Fibroblast of the aortic adventitia (primary cell): ENCODE measurements around the gene SYNCRIP. TPM values are rescaled to one million over a fixed set of nuclear protein-coding genes. Genes with fewer than 3 reads are reported as not detected.

ENCODE experiments used
- DNase-seq: peaks from one replicate; pipeline ENCODE4 v3.0.0-alpha.2; 2010; ENCODE audit warnings: low read depth
- H3K4me3 ChIP-seq: 2 replicates; pipeline ENCODE4 v1.5.1; 2011; ENCODE audit warnings: low read depth, mild to moderate bottlenecking, control low read depth, low read length, moderate library complexity
- total RNA-seq: library from RNA; depleted of rRNA; stranded (reverse); fragments of >200 nt; gene quantifications from 2 replicates; pipeline ENCODE4 v1.2.3, GENCODE V29; 2012; ENCODE audit warnings: low replicate concordance
- TF ChIP-seq, protein P1 (sequence below): IDR thresholded peaks from 2 replicates; pipeline ENCODE4 v1.5.1; 2011; ENCODE audit warnings: mild to moderate bottlenecking, low read length, control low read depth, inconsistent platforms; ENCODE audit not compliant: insufficient read depth

SYNCRIP gene
- total RNA-seq, 1 donor: 90.5 TPM

DNA sequence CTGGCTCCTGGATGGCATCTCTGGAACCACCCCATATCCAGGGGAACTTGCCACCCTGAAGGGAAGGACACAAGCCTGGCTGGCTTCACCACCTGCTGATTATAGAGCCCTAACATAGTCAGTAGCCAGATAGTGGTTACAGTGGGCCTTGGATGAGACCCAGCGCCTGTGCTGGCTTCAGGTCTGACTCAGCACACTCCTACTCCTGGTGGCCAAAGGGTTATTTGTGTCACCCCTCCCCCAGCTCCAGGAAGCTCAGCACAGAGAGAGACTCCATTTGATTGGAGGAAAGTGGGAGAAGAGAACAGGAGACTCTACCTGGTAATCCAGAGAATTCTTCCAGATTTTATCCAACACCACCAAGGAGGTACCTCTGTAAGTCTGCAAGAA is 61.8 kb downstream of the SYNCRIP start:
- DNase-seq: peak; percentile 45
- no peak overlapping the region for H3K4me3 ChIP-seq
- TF ChIP-seq, protein P1, sequence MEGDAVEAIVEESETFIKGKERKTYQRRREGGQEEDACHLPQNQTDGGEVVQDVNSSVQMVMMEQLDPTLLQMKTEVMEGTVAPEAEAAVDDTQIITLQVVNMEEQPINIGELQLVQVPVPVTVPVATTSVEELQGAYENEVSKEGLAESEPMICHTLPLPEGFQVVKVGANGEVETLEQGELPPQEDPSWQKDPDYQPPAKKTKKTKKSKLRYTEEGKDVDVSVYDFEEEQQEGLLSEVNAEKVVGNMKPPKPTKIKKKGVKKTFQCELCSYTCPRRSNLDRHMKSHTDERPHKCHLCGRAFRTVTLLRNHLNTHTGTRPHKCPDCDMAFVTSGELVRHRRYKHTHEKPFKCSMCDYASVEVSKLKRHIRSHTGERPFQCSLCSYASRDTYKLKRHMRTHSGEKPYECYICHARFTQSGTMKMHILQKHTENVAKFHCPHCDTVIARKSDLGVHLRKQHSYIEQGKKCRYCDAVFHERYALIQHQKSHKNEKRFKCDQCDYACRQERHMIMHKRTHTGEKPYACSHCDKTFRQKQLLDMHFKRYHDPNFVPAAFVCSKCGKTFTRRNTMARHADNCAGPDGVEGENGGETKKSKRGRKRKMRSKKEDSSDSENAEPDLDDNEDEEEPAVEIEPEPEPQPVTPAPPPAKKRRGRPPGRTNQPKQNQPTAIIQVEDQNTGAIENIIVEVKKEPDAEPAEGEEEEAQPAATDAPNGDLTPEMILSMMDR: no peak

DNA sequence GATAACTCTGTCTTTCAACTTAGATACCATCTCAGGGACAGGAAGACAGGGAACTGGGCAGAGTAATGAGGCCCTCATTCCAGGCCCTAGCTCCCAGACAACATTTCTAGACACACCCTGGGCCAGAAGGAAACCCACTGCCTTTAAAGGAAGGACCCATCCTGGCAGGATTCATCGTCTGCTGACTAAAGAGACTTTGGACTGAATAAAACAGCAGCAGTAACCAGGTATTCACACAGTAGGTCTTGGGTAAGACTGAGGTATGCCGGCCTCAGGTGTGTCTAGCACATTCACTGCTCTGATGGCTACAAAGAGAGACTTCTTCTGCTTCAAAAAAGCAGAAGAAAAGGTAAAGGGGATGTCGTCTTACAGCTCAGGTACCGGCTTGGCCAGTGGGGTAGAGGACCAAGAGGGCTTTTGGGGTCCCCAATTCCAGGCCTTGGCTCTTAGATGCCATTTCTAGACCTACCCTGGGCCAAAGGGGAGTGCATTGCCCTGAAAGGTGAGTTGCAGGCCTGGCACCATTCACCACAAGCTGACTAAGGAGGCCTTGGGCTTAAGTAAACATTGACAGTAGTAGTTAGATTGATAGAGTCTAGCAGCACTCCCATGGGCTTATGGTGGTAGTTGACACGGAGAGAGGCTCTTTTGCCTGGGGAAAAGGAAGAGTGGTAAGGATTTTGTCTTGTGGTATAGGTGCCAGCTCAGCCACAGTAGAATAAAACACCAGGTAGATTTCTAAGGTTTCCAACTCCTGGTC is 62.4 kb downstream of the SYNCRIP start:
- DNase-seq: no peak

DNA sequence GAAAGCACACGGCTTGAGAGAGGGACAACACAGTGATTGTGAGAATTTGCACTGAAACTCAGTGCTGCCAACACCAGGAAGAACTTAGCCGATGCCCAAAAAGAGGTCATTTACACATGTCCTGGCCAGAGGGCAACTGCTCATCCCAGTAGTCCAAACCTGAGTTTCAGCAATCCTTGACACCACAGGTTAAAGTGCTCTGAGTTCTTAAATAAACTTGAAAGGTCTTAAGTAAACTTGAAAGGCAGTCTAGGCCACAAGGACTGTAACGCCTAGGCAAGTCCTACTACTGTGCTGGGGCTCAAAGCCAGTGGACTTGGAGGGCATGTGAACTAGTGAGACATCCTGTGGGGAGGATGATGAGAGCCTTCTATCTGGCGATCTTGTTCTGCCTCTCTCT is 63.1 kb downstream of the SYNCRIP start:
- no peak for DNase-seq
- TF ChIP-seq, protein P1: no peak
- no peak overlapping the region for H3K4me3 ChIP-seq

More for the DNA sequence above, 62.4 kb downstream of the SYNCRIP start:
- TF ChIP-seq, protein P1: no peak
- no peak overlapping the region for H3K4me3 ChIP-seq

DNA sequence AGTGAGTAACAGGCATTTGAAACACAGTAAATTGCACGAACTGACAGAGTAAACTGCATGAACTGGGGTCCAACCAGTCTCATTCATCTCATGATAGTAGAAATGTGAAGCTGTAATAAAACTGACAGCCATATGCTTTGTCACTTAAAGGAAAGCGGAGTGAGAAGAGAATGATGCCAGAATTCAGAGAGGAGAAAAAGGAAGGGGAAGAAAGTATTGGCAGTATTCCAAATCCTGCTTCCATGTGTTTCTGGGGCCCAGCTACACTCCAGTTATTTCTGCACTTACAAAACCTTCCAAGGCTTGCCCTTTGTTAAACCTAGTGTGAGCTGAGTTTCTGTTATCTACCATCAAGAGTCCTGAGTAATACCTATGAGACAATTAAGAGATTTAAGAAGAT is 66.2 kb downstream of the SYNCRIP start:
- no peak for DNase-seq
- H3K4me3 ChIP-seq: no peak overlapping the region
- TF ChIP-seq, protein P1: no peak

DNA sequence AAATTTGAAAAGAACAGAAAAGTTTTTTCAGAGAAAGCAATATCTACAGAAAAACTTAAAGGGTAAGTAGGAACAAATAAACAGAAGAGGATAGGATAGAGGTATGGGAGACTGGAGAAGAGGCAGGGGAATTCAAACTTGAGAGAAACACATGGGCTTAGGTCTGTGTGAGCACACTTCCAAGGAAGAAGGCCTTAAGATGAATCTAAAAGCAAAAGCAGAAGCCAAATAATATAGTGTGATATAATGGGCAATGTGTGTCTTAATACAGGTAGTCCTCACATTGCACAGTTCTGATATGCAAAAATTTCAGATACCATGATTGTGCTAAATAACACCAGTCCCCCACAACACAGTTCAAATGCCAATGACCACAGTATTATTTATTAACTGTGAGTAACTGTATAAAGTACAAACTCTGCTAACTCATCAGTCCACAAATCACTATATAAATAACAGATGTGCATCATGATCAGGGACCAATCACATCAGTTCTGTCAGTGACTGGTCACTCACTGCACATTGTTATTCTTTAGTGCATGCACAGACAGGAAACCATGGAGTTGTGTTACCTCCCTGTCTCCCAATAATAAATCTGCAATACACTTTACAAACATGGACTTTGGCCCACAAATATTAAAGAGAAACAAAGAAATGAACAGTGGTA is 67.6 kb downstream of the SYNCRIP start:
- peak; percentile 31 for DNase-seq
- TF ChIP-seq, protein P1: no peak
- no peak overlapping the region for H3K4me3 ChIP-seq

DNA sequence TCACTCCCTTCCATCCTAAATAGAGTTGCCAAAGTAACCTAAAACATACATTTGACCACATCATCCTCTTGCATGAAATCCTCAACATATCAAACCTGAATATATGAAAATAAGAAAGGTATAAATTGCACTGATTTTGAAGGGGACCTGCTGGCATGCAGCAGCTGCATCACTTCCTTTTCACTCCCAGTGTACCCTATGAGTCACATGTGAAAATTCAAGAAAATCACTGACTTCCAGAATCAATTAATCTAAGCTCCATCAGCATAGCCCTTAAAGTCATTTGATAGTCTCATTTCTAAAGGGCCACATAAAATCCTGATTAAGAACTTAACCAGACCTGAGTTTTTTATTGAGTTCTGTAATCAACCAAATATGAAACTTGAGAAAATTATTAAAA is 73.4 kb downstream of the SYNCRIP start:
- no peak overlapping the region for H3K4me3 ChIP-seq
- TF ChIP-seq, protein P1: no peak
- peak; percentile 32 for DNase-seq

DNA sequence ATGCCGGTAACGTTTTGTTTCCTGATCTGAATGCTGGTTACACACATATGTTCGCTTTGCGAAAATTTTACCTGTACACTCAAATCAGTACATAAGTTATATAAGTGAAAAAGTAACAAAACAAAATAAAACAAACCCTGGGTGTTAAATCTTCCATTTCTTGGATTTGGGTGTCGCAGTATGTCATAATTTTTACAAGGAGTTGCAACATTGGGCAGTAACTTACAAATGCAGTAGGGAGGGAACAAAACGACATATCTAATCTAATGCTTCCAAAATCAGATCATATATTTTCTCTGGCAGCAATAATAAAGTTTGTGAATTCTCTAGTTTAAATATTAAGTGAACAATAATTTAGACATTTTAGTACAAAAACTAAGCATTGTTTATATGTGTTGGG is 74.3 kb downstream of the SYNCRIP start:
- TF ChIP-seq, protein P1: no peak
- peak; percentile 30 for DNase-seq

More for the DNA sequence above, 74.3 kb downstream of the SYNCRIP start:
- H3K4me3 ChIP-seq: no peak overlapping the region
